Coronary artery (tissue), 2 donors: ENCODE results near the gene SMYD1.

Experiments used
- DNase-seq: peaks from one replicate; pipeline ENCODE4 v3.0.0-alpha.2; 2017; ENCODE audit warnings: low spot score
- H3K27ac ChIP-seq, 2 donors: fragments of 200-600 bp; sonication (generic); one replicate each; pipeline ENCODE4 v1.5.1; 2016 to 2019
- H3K4me3 ChIP-seq: fragments of 200-600 bp; sonication (generic); 2 replicates; pipeline ENCODE4 v1.5.1; 2016; ENCODE audit warnings: mild to moderate bottlenecking, moderate library complexity
- TF ChIP-seq, protein P1 (sequence below): fragments of 200-600 bp; sonication (generic); IDR thresholded peaks from one replicate; pipeline ENCODE4 v1.5.1; 2019; ENCODE audit warnings: antibody characterized with exemption

SMYD1 gene

DNA sequence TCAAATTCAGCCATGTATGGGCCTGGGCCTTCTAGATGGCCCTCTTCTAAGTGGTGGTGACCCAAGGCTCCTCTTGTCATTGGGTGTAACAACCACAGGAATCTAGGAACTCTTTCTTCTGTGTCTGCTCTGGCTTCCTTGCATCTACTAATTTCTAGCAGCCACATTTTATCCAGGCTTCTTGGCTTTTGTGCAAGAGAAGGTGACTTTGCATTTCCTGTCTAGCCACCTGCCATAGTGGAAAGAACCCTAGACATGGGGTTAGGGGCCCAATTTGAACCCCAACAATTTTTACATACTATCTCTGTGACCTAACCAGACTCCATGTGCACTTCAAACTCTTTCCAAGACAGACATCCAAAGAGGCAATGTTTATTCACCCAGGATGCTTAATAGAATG, 25.1 kb downstream of the SMYD1 start:
- DNase-seq = no peak
- TF ChIP-seq, protein P1, sequence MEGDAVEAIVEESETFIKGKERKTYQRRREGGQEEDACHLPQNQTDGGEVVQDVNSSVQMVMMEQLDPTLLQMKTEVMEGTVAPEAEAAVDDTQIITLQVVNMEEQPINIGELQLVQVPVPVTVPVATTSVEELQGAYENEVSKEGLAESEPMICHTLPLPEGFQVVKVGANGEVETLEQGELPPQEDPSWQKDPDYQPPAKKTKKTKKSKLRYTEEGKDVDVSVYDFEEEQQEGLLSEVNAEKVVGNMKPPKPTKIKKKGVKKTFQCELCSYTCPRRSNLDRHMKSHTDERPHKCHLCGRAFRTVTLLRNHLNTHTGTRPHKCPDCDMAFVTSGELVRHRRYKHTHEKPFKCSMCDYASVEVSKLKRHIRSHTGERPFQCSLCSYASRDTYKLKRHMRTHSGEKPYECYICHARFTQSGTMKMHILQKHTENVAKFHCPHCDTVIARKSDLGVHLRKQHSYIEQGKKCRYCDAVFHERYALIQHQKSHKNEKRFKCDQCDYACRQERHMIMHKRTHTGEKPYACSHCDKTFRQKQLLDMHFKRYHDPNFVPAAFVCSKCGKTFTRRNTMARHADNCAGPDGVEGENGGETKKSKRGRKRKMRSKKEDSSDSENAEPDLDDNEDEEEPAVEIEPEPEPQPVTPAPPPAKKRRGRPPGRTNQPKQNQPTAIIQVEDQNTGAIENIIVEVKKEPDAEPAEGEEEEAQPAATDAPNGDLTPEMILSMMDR = no peak
- Histone ChIP-seq H3K4me3 (no peak overlapping the region), H3K27ac (no peak overlapping the region)

DNA sequence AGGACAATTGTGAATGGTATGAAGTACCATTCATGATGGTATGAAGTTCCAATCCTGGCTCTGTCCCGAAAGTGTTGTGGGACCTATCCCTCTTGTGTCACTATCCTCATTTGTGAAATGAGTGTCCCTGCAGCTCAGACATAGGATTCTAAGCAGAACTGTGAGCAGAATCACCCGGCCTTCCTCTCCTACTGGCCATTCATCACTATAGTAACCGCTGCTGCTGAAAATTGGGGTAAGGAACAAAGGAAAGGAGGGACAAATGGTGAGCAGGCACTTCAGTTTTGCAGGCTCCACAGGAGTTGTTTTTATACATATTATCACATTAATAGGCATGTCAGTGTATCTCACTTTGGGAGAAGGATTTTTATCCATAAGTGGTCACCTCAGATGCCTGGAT, 27.4 kb downstream of the SMYD1 start:
- DNase-seq = no peak
- H3K27ac ChIP-seq = no peak overlapping the region
- TF ChIP-seq, protein P1 = no peak
- H3K4me3 ChIP-seq = no peak overlapping the region

DNA sequence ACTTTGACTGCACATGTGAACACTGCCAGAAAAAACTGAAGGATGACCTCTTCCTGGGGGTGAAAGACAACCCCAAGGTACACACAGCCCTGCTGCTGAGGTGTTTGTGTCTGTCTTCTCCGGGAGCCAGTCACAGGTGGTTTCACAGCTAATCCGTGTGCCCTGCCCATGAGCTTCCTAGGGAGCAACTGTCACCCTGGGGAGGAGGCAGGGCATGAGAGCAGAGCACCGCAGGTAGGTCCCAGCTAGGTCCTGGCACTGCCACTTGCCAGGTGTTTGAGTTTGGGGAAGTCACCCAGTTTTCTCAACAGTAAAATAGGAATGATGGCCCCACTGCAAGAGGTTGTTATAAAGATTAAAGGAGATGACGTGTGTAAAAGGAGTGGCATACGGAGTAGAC, 29.1 kb downstream of the SMYD1 start:
- H3K27ac ChIP-seq = no peak overlapping the region
- no peak for DNase-seq
- TF ChIP-seq, protein P1 = no peak
- no peak overlapping the region for H3K4me3 ChIP-seq

DNA sequence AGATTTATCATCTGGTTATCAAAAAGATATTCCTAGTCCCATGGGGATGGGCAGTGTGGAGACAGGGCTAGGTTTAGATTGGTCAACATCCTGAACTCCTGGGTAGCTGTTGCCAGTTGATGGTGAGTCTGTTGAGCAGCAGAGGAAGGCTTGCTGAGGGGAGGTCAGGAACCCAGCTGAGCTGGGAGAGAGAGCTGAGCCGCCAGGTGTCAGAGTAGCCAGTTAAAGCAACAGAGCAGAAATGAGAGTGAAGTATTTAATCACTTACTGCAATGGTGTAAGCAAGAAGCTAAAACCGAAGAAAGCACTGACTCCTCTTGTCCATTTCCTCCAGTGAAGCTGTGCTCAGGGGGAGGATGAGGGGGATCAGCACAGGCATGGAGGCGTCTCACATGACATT, 29.6 kb downstream of the SMYD1 start:
- TF ChIP-seq, protein P1 = no peak
- no peak for DNase-seq
- Histone ChIP-seq H3K4me3 (no peak overlapping the region), H3K27ac (no peak overlapping the region)

DNA sequence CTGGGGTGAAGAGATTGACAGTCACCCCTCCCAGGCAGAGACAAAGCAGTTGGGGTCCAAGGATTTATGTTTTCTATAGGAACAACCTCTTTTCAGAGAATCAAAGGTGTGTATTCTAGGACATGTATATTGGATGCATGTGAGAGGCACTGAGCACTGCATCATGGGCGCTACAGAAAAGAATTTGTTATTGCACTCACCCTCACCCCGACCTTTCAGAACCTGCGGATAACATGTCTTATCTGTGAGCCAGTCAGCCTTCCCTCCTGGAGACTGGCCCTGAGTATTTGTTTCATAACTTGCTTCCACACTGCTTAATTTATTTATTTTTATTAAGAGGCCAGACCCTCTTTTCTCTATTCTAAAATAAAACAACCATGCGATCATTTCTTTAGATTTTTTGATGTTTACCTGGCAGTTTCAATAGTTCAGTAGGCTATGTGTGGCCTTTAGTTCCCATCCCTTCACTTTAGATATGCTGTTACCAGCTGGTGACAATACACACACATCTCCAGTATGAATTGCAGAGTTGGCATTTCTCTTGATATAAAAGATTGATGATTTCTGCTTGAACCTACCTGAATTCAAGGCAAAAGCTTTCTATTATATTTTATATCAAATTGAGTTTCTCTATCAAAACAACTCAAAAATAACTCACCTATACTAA, 30.4 kb downstream of the SMYD1 start:
- H3K4me3 ChIP-seq = no peak overlapping the region
- TF ChIP-seq, protein P1 = no peak
- no peak overlapping the region for H3K27ac ChIP-seq
- no peak for DNase-seq

DNA sequence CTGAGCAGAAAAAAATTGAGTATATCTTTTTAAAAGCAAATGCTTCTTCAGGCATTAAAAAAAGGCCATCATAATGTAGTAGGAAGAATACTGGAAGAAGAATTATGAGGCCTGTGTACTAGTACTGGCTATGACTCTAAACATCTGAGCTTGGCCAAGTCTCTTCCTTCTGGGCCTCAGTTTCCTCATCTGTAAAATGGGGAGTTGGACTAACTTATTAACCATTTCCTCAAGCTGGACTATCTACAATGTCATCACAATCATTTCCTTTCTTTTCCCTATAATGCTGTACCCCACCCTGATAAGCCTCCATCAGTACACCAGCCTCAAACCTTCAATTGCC, 30.9 kb downstream of the SMYD1 start:
- Histone ChIP-seq H3K4me3 (no peak overlapping the region), H3K27ac (no peak overlapping the region)
- TF ChIP-seq, protein P1 = no peak
- DNase-seq = no peak

DNA sequence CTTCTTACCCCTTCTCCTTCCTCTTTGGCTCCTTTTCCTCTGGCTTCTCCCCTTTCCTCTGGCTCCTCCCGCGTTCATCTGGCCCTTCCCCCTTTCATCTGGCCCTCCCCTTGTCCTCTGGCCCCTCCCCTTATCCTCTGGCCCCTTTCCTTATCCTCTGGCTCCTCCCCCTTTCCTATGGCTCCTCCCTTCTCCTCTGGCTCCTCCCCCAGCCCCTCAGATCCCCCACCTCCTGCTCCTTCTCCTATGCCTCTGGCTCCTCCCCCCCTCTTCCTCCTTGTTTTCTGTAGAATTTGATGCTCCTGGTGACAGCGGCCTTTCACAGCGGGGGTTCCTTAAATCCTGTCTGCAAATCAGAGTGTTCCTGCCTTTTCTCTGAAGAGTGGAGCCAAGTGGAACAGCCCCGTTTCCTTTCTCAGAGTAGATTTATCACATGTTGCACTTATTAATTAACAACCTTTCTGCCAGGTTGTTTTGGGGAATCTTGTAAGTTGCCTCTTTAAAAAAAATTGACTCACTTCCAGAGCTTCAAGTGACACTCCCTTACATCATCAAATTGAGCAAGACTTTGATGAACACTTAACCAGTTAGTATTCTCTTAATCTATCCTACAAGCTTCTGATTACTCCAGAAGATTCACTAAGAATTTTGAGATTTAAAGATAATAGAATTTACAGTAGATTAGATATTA, 32.3 kb downstream of the SMYD1 start:
- DNase-seq = no peak
- H3K4me3 ChIP-seq = no peak overlapping the region
- TF ChIP-seq, protein P1 = no peak
- no peak overlapping the region for H3K27ac ChIP-seq
